ENCODE measurements around the gene WDR6.
A peak's percentile ranks its signal among the peaks of the same experiment; 100 is the strongest.

The WDR6 gene

DNA sequence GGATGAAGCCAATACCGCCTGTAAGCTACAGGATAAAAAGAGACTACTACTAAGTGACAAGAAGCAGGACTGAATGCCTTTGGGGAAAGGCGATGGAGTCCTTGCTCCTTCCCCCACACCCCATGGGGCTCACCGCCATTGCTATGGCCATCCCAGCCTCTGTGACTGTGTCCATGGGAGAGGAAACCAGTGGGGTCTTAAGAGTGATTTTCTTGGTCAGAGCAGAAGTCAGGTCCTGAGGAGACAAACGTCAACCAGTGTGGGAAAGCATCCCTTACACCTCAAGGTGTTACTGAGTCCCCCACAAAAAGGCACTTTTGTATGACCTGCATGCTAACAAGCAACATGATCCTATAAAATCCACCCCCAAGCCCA lies 21.1 kb downstream of the WDR6 start:
- Mint-ChIP-seq H3K4me1 (peaks cover 66% of the 10 kb centered on the region), H3K27ac (peak overlapping the region; percentile 96), H3K4me3 (peak overlapping the region; percentile 92), H3K36me3 (peaks cover 71% of the 10 kb centered on the region), H3K9me3 (no peaks in the 10 kb centered on the region), H3K27me3 (no peaks in the 10 kb centered on the region)
- ATAC-seq = no peak

- Mint-ChIP-seq H3K36me3 (peaks cover 65% of the 10 kb centered on the region), H3K9me3 (no peaks in the 10 kb centered on the region), H3K4me1 (peaks cover 60% of the 10 kb centered on the region), H3K4me3 (peak within 1 kb of the TSS; percentile 92), H3K27ac (peak within 1 kb of the TSS; percentile 96), H3K27me3 (no peaks in the 10 kb centered on the region)
- ATAC-seq = peak; percentile 94
Observed at GRCh38 chr3:49028673-49029562, 21.7 kb downstream of the WDR6 start, which contains the start of gene IMPDH2. Gene IMPDH2 (minus strand): TSS chr3:49029398. CDS start chr3:49029350, 48 bp downstream.

DNA sequence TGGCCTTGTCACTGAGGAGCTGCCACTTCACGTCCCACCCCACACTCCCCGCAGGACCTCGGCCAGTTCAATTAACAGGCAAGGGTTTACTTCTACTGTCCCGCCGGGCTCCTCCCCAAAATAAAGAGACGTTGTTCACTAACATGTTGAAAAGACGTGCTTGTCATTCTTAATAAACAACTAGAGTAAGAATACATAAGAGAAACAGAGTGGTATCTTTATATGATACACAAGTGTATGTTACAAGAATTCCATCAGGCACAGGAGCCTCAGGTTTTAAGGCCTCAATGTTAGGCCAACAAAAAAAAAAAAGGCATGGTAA lies 22.3 kb downstream of the WDR6 start:
- no peaks in the 10 kb centered on the region for H3K9me3 Mint-ChIP-seq

DNA sequence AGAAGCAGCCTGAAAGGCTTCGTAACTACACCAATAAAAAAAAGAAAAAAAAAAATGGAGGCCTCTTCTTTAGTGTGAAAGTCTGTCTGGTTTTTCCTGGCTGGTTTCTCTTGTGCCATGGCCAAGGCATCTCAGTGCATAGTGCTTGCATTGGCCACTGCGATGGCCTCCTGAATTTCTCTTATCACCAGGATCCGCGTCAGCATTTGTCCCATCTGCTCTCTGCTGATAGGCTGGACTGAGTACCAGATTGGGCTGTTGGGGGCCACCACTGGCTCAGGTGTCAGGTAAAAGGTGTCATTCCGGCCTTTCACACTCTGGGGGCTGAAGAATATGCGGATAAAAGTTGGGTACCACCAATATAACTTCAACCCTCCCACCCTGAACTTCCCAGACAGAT lies 23.1 kb downstream of the WDR6 start:
- ATAC-seq = no peak

More for the DNA sequence above, 22.3 kb downstream of the WDR6 start:
- H3K36me3 Mint-ChIP-seq = peaks cover 59% of the 10 kb centered on the region
- peak overlapping the region; percentile 96 for H3K27ac Mint-ChIP-seq
- H3K27me3 Mint-ChIP-seq = no peaks in the 10 kb centered on the region
- no peak for ATAC-seq
- H3K4me3 Mint-ChIP-seq = peak overlapping the region; percentile 92
- H3K4me1 Mint-ChIP-seq = peaks cover 54% of the 10 kb centered on the region

GRCh38 chr3:49032646-49033304 lies 25.6 kb downstream of the WDR6 start:
- H3K36me3 Mint-ChIP-seq = peaks cover 45% of the 10 kb centered on the region
- no peak overlapping the region for H3K27ac Mint-ChIP-seq

More for the DNA sequence above, 23.1 kb downstream of the WDR6 start:
- H3K4me1 Mint-ChIP-seq = peaks cover 46% of the 10 kb centered on the region
- H3K9me3 Mint-ChIP-seq = no peaks in the 10 kb centered on the region
- H3K27ac Mint-ChIP-seq = peak overlapping the region; percentile 47
- H3K4me3 Mint-ChIP-seq = no peak overlapping the region
- no peaks in the 10 kb centered on the region for H3K27me3 Mint-ChIP-seq
- H3K36me3 Mint-ChIP-seq = peaks cover 59% of the 10 kb centered on the region

GRCh38 chr3:49034650-49035049 lies 27.5 kb downstream of the WDR6 start:
- ATAC-seq = no peak
- Mint-ChIP-seq H3K27ac (no peak overlapping the region), H3K36me3 (peaks cover 36% of the 10 kb centered on the region), H3K4me1 (peaks cover 3% of the 10 kb centered on the region), H3K9me3 (no peaks in the 10 kb centered on the region), H3K4me3 (no peak overlapping the region), H3K27me3 (no peaks in the 10 kb centered on the region)

More at GRCh38 chr3:49032646-49033304, 25.6 kb downstream of the WDR6 start:
- H3K27me3 Mint-ChIP-seq = no peaks in the 10 kb centered on the region
- H3K4me1 Mint-ChIP-seq = peaks cover 21% of the 10 kb centered on the region
- no peaks in the 10 kb centered on the region for H3K9me3 Mint-ChIP-seq
- H3K4me3 Mint-ChIP-seq = no peak overlapping the region
- no peak for ATAC-seq

GRCh38 chr3:49035281-49035680 lies 28.1 kb downstream of the WDR6 start:
- H3K4me3 Mint-ChIP-seq = no peak overlapping the region
- peaks cover 36% of the 10 kb centered on the region for H3K36me3 Mint-ChIP-seq
- H3K9me3 Mint-ChIP-seq = no peaks in the 10 kb centered on the region
- peak overlapping the region; percentile 32 for H3K27ac Mint-ChIP-seq
- no peaks in the 10 kb centered on the region for H3K27me3 Mint-ChIP-seq
- no peak for ATAC-seq
- no peaks in the 10 kb centered on the region for H3K4me1 Mint-ChIP-seq

DNA sequence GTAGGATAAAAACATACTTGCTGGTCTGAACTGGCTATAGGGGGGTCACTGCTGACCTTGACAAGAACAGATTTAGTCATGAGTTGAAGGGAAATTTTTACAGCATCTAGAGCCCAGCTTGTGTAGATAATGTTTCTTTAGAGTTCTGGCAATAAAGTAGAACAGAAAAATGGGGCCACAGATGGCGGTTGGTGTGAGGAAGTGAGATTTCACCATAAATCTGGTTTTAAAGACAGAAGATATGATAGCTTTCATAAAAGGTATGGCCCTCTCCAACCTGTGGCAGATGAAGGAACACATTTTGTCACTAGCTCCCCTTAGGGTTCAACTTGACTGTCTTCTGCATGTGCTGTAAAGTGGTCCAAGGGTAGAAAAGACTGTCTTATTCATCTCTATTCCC lies 46.4 kb downstream of the WDR6 start:
- ATAC-seq = no peak
- Mint-ChIP-seq H3K27ac (no peak overlapping the region), H3K4me3 (no peak overlapping the region), H3K36me3 (peaks cover 52% of the 10 kb centered on the region), H3K9me3 (no peaks in the 10 kb centered on the region), H3K27me3 (no peaks in the 10 kb centered on the region), H3K4me1 (peaks cover 11% of the 10 kb centered on the region)

- H3K4me3 Mint-ChIP-seq = no peak overlapping the region
- H3K27ac Mint-ChIP-seq = no peak overlapping the region
- H3K27me3 Mint-ChIP-seq = no peaks in the 10 kb centered on the region
- H3K9me3 Mint-ChIP-seq = no peaks in the 10 kb centered on the region
- H3K4me1 Mint-ChIP-seq = peaks cover 11% of the 10 kb centered on the region
- peaks cover 52% of the 10 kb centered on the region for H3K36me3 Mint-ChIP-seq
- ATAC-seq = no peak
Observed at GRCh38 chr3:49054344-49054862, 47.2 kb downstream of the WDR6 start.

DNA sequence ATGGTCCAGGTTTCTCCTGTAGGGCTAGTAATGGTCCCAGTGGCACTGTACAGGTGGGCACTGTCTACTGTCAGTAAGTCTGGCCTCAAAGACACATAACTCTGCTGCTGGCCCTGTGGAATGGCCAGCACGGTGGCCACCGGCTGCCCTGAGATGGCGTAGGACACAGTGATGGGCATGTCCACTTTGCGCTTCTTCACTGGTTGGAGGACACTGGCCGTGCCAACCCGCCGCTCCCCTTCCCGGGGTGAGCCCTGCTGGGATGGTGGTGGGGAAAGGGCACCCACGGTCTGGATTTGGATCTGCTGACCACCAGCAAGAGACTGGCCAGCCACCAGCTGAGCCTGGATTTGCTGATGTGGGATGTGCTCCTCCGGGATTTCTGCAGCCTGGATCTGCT lies 50.1 kb downstream of the WDR6 start:
- no peak overlapping the region for H3K4me3 Mint-ChIP-seq
- no peaks in the 10 kb centered on the region for H3K9me3 Mint-ChIP-seq
- peaks cover 38% of the 10 kb centered on the region for H3K36me3 Mint-ChIP-seq
- no peak for ATAC-seq
- H3K4me1 Mint-ChIP-seq = peaks cover under 1% of the 10 kb centered on the region
- no peaks in the 10 kb centered on the region for H3K27me3 Mint-ChIP-seq
- no peak overlapping the region for H3K27ac Mint-ChIP-seq

GRCh38 chr3:49058011-49058410 lies 50.8 kb downstream of the WDR6 start:
- no peaks in the 10 kb centered on the region for H3K9me3 Mint-ChIP-seq
- H3K36me3 Mint-ChIP-seq = peaks cover 32% of the 10 kb centered on the region
- no peak overlapping the region for H3K4me3 Mint-ChIP-seq
- H3K27me3 Mint-ChIP-seq = no peaks in the 10 kb centered on the region
- no peaks in the 10 kb centered on the region for H3K4me1 Mint-ChIP-seq
- H3K27ac Mint-ChIP-seq = no peak overlapping the region
- no peak for ATAC-seq

All from stimulated activated memory B cell treated with anti-CD40 and anti-IgM and Interleukin-4, amounts not matched to agents 10 μg/mL and 1 μg/mL and 100 μg/mL, for 72 hours (primary cell).